Adrenal gland (tissue), 19 donors: ENCODE results near the gene SGTB. TPM values are rescaled to one million over a fixed set of nuclear protein-coding genes. Genes with fewer than 3 reads are reported as not detected.

Source experiments
- DNase-seq, 7 donors: peaks; one replicate each; pipeline ENCODE4 v3.0.0-alpha.2; 2019 to 2020
- H3K27ac ChIP-seq, 5 donors: fragments of 200-600 bp; sonication (generic) in 4 of 5; 1 replicate in 3 of 5; 2 replicates in 2 of 5; pipeline versions ENCODE4 v1.5.1 to v1.8.0; 2016 to 2020; ENCODE audit warnings: mild to moderate bottlenecking in 1 of 5
- H3K27me3 ChIP-seq: fragments of 200-600 bp; 2 replicates; pipeline ENCODE4 v1.8.0; 2021
- H3K36me3 ChIP-seq, 2 donors: fragments of 200-600 bp; replicated peaks in 1 of 2; 1 replicate in 1 of 2; 2 replicates in 1 of 2; pipeline versions ENCODE4 v1.5.1 to v1.8.0; 2018 to 2022
- H3K4me1 ChIP-seq, 2 donors: fragments of 200-600 bp; replicated peaks in 1 of 2; 1 replicate in 1 of 2; 2 replicates in 1 of 2; pipeline versions ENCODE4 v1.5.1 to v1.8.0; 2018 to 2021
- H3K4me3 ChIP-seq, 4 donors: fragments of 200-600 bp; sonication (generic) in 3 of 4; one replicate each; pipeline ENCODE4 v1.5.1; 2016 to 2018
- H3K9me3 ChIP-seq, 3 donors: fragments of 200-600 bp; sonication (generic) in 1 of 3; replicated peaks in 1 of 3; 1 replicate in 2 of 3; 2 replicates in 1 of 3; pipeline versions ENCODE4 v1.5.1 to v1.8.0; 2016 to 2021
- POLR2A ChIP-seq, 2 donors: fragments of 450-650 bp; IDR thresholded peaks; one replicate each; pipeline ENCODE4 v1.6.1; 2017; ENCODE audit warnings: antibody characterized with exemption in 2 of 2, mild to moderate bottlenecking in 2 of 2, moderate library complexity in 1 of 2
- WGBS, 4 donors: extraction: QIAGEN DNeasy Blood & Tissue Kit in 2 of 4; methylation state at CpG; one replicate each; pipeline versions ENCODE4 v1.1.5 to v1.1.7; 2013 to 2017; 5-methylcytosine and 5-hydroxymethylcytosine counted together
- intact Hi-C, 2 donors: fragments of 100-400 bp; cut with DNase I; formaldehyde crosslinking; loops; one replicate each; pipeline versions ENCODE4 v1.14.1 to v1.15.0; 2022 to 2023
- long read RNA-seq, 10 donors: library from polyadenylated mRNA in 3 of 10; unstranded in 2 of 10; stranded (forward) in 1 of 10; transcript quantifications; one replicate each; pipeline ENCODE4 v2.0.0 and lab custom pipeline, GENCODE V29; 2021 to 2026
- polyA plus RNA-seq, 3 donors: library from polyadenylated mRNA; stranded (reverse); fragments of 200-250 nt in 2 of 3; fragments of 350-450 nt in 1 of 3; fragmentation: Illumina TruSeq in 1 of 3; extraction: RNeasy Lipid Tissue Mini Kit (QIAGEN cat#74804) in 1 of 3; gene quantifications; one replicate each; pipeline ENCODE4 v1.2.3, GENCODE V29; 2013 to 2014
- total RNA-seq, 9 donors: library from RNA; depleted of rRNA in 4 of 9; stranded (reverse); fragments of >200 nt in 4 of 9; fragments of 120-200 nt in 1 of 9; fragmentation: NEBNext Ultra II Directional in 1 of 9; extraction: Animal tissue kit (Norgen Biotek cat#: 25700) in 1 of 9; gene quantifications; one replicate each; pipeline versions ENCODE4 v1.1.0 to v1.2.4, GENCODE V29; 2013 to 2023
- TF ChIP-seq, protein P1 (sequence below), 6 experiments: fragments of 450-650 bp in 4 of 6; fragments of 200-600 bp in 2 of 6; sonication (generic) in 1 of 6; IDR thresholded peaks; 1 replicate in 5 of 6; 2 replicates in 1 of 6; pipeline versions ENCODE4 v1.5.1 to v1.8.0; 2016 to 2021; ENCODE audit warnings: antibody characterized with exemption in 6 of 6, mild to moderate bottlenecking in 2 of 6, moderate library complexity in 1 of 6
- donor health status: healthy with polysubstance abuse.
- donor health status: Bipolar disorder and iron deficiency.
- donor health status: DM: yes; HTN: yes; CAD: no.
- donor health status: DM: no; HTN: no; CAD: no.
- donor health status: DM: no; HTN: no; CAD: no.
- donor health status: DM: yes; HTN: yes; CAD: no.

SGTB gene, protein sequence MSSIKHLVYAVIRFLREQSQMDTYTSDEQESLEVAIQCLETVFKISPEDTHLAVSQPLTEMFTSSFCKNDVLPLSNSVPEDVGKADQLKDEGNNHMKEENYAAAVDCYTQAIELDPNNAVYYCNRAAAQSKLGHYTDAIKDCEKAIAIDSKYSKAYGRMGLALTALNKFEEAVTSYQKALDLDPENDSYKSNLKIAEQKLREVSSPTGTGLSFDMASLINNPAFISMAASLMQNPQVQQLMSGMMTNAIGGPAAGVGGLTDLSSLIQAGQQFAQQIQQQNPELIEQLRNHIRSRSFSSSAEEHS
- total RNA-seq (1 to 10 TPM; 1.1 to 7.1 (median 4.3) TPM), polyA plus RNA-seq (1 to 10 TPM; 1.0 to 4.2 (median 1.7) TPM)
- long read RNA-seq, donor 1, partial matches to known transcripts = 6 of 6 reads
- long read RNA-seq, donor 1, other reads (novel, unspliced or antisense) = 0 of 6 reads
- long read RNA-seq, donor 2 = 0 reads
- long read RNA-seq, donor 3, full-length matches to known transcripts = 1 of 1 reads
- long read RNA-seq, donor 3, partial matches to known transcripts = 0 of 1 reads
- long read RNA-seq, donor 3, other reads (novel, unspliced or antisense) = 0 of 1 reads
- long read RNA-seq, donor 4, full-length matches to known transcripts = 3 of 4 reads
- long read RNA-seq, donor 4, partial matches to known transcripts = 1 of 4 reads
- long read RNA-seq, donor 4, other reads (novel, unspliced or antisense) = 0 of 4 reads
- long read RNA-seq, donor 5 = 0 reads
- long read RNA-seq, donor 6 = 0 reads
- long read RNA-seq, donor 7 = 0 reads
- long read RNA-seq, donor 8 = 0 reads
- long read RNA-seq, donor 9 = 0 reads
- long read RNA-seq, donor 10 = 0 reads

DNA sequence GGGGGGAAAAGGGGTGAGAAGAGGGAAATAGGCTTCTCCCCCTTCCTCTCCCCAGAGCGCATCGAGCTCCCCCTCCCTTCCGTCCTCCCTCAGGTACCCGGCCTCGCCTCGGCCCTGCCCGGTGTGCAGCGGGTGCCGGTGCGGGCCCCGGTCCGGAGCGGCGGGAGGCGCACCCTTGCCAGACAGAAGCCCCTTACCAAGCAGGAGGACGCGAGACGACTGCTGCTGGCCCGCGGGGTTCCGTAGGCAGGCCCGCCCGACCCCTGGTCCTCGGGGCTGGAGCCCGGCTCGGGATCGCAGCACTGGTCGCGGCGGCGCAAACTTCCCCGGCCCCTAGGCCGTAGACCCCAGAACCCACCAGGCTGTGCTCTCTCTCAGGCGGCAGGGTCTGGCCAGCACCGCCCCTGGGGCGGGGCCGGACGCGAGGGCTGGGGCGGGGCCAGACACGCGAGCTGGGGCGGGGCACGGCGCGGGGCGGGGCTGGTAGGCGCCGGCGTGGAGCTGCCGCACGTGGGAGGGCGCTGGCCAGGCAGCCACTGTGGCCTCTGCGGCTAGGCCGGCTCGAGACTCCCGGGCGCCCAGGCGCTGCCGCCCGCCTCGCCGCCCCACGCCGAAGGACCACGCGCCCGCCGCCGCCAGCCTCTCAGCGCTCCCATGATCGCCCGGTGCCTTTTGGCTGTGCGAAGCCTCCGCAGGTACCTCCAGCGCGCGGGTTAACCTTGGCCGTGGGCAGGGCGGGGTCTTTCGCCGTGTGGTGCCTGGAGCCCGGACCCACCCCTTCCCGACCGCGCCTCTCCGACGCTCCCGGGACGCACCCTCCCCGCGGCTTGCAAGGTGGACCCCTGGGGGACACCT lies at the start of gene SGTB, which contains the start of gene NLN:
Gene SGTB (minus strand): TSS at position 390 of the 855 bp plus-strand sequence. CDS start 1,302 bp downstream, outside the sequence.
Gene NLN (plus strand): TSS at position 486 of the 855 bp plus-strand sequence. CDS start 169 bp downstream, at position 655.
- Histone ChIP-seq H3K36me3 (no peaks in the 10 kb centered on the region), H3K4me1 (peaks cover 6 to 11% of the 10 kb centered on the region in 2 donors), H3K9me3 (no peaks in the 10 kb centered on the region), H3K4me3 (peak within 1 kb of the TSS; percentile 58 to 93 (median 84)), H3K27ac (peak within 1 kb of the TSS in 3 of 5 donors; percentile 63 to 71 (median 66)), H3K27me3 (no peaks in the 10 kb centered on the region)
- intact Hi-C loops = no loop called here
- 0 to 1% (median 0%) methylated on average over 2 to 92 of the region's 92 CpGs for WGBS, 4 donors
- TF ChIP-seq, protein P1, sequence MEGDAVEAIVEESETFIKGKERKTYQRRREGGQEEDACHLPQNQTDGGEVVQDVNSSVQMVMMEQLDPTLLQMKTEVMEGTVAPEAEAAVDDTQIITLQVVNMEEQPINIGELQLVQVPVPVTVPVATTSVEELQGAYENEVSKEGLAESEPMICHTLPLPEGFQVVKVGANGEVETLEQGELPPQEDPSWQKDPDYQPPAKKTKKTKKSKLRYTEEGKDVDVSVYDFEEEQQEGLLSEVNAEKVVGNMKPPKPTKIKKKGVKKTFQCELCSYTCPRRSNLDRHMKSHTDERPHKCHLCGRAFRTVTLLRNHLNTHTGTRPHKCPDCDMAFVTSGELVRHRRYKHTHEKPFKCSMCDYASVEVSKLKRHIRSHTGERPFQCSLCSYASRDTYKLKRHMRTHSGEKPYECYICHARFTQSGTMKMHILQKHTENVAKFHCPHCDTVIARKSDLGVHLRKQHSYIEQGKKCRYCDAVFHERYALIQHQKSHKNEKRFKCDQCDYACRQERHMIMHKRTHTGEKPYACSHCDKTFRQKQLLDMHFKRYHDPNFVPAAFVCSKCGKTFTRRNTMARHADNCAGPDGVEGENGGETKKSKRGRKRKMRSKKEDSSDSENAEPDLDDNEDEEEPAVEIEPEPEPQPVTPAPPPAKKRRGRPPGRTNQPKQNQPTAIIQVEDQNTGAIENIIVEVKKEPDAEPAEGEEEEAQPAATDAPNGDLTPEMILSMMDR (IDR thresholded peaks at IDR 0.05) = no peak
- peak in 1 of 2 donors; percentile 64 for TF ChIP-seq POLR2A (IDR thresholded peaks at IDR 0.05)
- DNase-seq = peak; percentile 70 to 86 (median 82)

DNA sequence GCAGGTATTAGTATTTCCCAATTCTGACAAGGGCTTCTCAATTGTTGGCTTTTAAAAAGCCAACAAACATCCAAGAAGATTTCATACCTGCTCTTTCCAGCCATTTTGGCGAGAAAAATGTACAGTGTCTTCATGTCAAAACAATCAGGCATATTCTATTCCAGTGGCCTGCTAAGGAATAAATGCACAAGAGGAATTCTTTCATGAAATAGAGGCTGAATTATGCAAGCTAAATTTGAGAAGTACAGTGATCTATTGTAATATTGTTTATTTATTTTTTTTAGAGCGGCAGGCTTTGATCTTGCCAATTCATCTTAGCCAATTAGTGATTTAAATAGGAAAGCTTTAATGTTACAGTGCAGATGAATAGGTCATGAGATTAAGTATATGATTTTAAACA lies 49.4 kb upstream of the SGTB start:
- TF ChIP-seq POLR2A (IDR thresholded peaks at IDR 0.05) = no peak
- TF ChIP-seq, protein P1 (IDR thresholded peaks at IDR 0.05) = no peak
- Histone ChIP-seq H3K9me3 (no peaks in the 10 kb centered on the region), H3K27me3 (no peaks in the 10 kb centered on the region), H3K4me1 (no peaks in the 10 kb centered on the region), H3K27ac (no peak overlapping the region), H3K4me3 (no peak overlapping the region), H3K36me3 (no peaks in the 10 kb centered on the region)
- DNase-seq = no peak
- intact Hi-C loops = no loop called here
- WGBS, 4 donors = 91 to 95% (median 94%) methylated on average over 2 of the region's 2 CpGs

DNA sequence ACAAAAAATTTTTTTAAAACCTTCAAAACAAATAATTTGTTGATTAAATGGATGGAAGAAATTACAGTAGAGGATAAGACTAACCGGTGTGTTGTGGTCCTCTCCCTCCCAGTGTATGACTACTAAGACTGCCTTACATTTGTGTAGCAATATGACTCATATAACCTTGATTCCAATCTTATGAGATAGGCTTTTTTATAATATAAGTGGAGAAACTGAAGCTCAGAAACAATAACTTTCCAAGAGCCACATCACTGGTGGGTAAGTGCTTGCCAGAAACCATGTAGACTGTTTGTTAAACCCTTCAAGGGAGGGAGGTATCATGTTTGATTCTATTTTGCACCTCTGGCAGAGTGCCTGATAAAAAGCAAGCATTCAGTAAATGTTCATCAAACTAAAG lies 47.6 kb upstream of the SGTB start:
- no peaks in the 10 kb centered on the region for H3K9me3 ChIP-seq
- intact Hi-C loops = no loop called here
- 23 to 62% (median 28%) methylated on average over 1 of the region's 1 CpG for WGBS, 4 donors
- DNase-seq = peak in 2 of 7 donors; percentile 4 to 7
- no peaks in the 10 kb centered on the region for H3K4me1 ChIP-seq
- H3K4me3 ChIP-seq = no peak overlapping the region
- TF ChIP-seq, protein P1 (IDR thresholded peaks at IDR 0.05) = no peak
- no peak for TF ChIP-seq POLR2A (IDR thresholded peaks at IDR 0.05)
- H3K27ac ChIP-seq = no peak overlapping the region
- H3K27me3 ChIP-seq = no peaks in the 10 kb centered on the region
- H3K36me3 ChIP-seq = no peaks in the 10 kb centered on the region
